Stomach smooth muscle (tissue), 2 donors: ENCODE measurements around the gene DUSP6.

Source experiments
- H3K27ac ChIP-seq: one replicate; pipeline ENCODE4 v1.7.0; 2013; ENCODE audit warnings: mild to moderate bottlenecking, low read length, inconsistent platforms
- H3K27me3 ChIP-seq, 2 donors: one replicate each; pipeline ENCODE4 v1.7.0; 2013; ENCODE audit warnings: low read length in 2 of 2; ENCODE audit not compliant: insufficient read depth in 2 of 2, control insufficient read depth in 1 of 2
- H3K36me3 ChIP-seq, 2 donors: one replicate each; pipeline ENCODE4 v1.7.0; 2013; ENCODE audit warnings: low read length in 2 of 2; ENCODE audit not compliant: control insufficient read depth in 2 of 2, insufficient read depth in 2 of 2
- H3K4me1 ChIP-seq: one replicate; pipeline ENCODE4 v1.7.0; 2013; ENCODE audit warnings: low read length; ENCODE audit not compliant: control insufficient read depth, insufficient read depth
- H3K4me3 ChIP-seq, 2 donors: one replicate each; pipeline ENCODE4 v1.7.0; 2013; ENCODE audit warnings: low read length in 2 of 2
- H3K9ac ChIP-seq, 2 donors: one replicate each; pipeline ENCODE4 v1.7.0; 2013; ENCODE audit warnings: low read length in 2 of 2, mild to moderate bottlenecking in 1 of 2
- H3K9me3 ChIP-seq, 2 donors: one replicate each; pipeline ENCODE4 v1.7.0; 2013; ENCODE audit warnings: low read length in 2 of 2; ENCODE audit not compliant: control insufficient read depth in 2 of 2
- donor health status: healthy.
- donor health status: Pancreatic carcinoma.

DUSP6 gene

GRCh38 chr12:89372584-89373370 lies 20.5 kb upstream of the DUSP6 start:
- peaks cover 3 to 6% of the 10 kb centered on the region in 2 donors for H3K36me3 ChIP-seq
- no peak overlapping the region for H3K4me3 ChIP-seq
- H3K4me1 ChIP-seq, result peaks cover 8% of the 10 kb centered on the region
- no peak overlapping the region for H3K9ac ChIP-seq
- no peak overlapping the region for H3K27ac ChIP-seq
- H3K9me3 ChIP-seq, result no peaks in the 10 kb centered on the region
- no peaks in the 10 kb centered on the region for H3K27me3 ChIP-seq

GRCh38 chr12:89370850-89371249 lies 18.5 kb upstream of the DUSP6 start:
- Histone ChIP-seq H3K4me3 (no peak overlapping the region), H3K4me1 (peaks cover 8% of the 10 kb centered on the region), H3K27ac (no peak overlapping the region), H3K36me3 (peaks cover 3 to 4% of the 10 kb centered on the region in 2 donors), H3K9me3 (no peaks in the 10 kb centered on the region), H3K9ac (no peak overlapping the region), H3K27me3 (no peaks in the 10 kb centered on the region)

GRCh38 chr12:89370421-89370831 lies 18.1 kb upstream of the DUSP6 start:
- Histone ChIP-seq H3K36me3 (peaks cover 3 to 4% of the 10 kb centered on the region in 2 donors), H3K27ac (no peak overlapping the region), H3K27me3 (no peaks in the 10 kb centered on the region), H3K4me3 (no peak overlapping the region), H3K4me1 (peaks cover 8% of the 10 kb centered on the region), H3K9ac (no peak overlapping the region), H3K9me3 (no peaks in the 10 kb centered on the region)

DNA sequence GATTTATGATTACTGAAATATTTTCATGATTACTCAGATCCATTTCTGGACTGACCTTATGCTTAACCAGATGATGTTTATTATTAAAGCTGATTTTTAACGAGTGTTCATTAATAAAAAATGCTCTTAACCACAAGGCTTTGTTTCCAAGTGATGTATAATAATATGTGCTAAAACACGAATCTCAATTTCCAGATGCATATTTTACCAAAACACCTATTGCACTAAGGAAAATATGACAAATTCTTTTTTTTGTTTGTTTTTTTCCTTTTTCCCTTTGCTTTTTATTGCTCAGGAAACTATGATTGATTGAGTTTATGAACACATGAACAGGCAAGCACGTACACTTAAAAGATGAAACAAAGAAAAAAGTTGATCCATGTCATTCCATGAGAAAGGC lies 16.9 kb upstream of the DUSP6 start:
- Histone ChIP-seq H3K9ac (no peak overlapping the region), H3K4me1 (peaks cover 8% of the 10 kb centered on the region), H3K9me3 (no peaks in the 10 kb centered on the region), H3K4me3 (no peak overlapping the region), H3K36me3 (peaks cover 3 to 4% of the 10 kb centered on the region in 2 donors), H3K27me3 (no peaks in the 10 kb centered on the region), H3K27ac (no peak overlapping the region)

DNA sequence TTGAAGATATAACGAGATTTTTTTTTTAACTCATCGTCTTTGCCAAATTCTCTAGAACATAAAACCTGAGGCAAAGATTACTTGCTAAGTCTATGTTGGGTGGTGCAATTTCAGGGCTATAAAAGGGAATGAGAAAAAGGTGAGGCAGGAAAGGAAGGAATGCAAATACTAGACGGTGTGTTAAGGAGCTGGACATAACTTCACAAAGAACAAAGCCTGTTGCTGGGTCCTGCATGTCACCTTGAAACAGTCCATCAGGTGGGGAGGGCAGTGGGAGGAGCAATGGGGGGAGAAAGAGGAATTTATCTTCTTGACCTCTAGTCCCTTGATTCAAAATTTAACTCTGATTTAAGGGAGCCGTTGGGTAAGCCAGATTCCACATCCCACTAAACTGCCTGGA lies 16.1 kb upstream of the DUSP6 start:
- H3K4me3 ChIP-seq, result no peak overlapping the region
- no peak overlapping the region for H3K9ac ChIP-seq
- H3K27me3 ChIP-seq, result no peaks in the 10 kb centered on the region
- peaks cover 3 to 4% of the 10 kb centered on the region in 2 donors for H3K36me3 ChIP-seq
- H3K9me3 ChIP-seq, result no peaks in the 10 kb centered on the region
- H3K27ac ChIP-seq, result no peak overlapping the region
- H3K4me1 ChIP-seq, result peaks cover 4% of the 10 kb centered on the region

- Histone ChIP-seq H3K27me3 (no peaks in the 10 kb centered on the region), H3K4me3 (no peak overlapping the region), H3K9ac (no peak overlapping the region), H3K36me3 (peaks cover 3 to 7% of the 10 kb centered on the region in 2 donors), H3K27ac (no peak overlapping the region), H3K9me3 (no peaks in the 10 kb centered on the region), H3K4me1 (no peaks in the 10 kb centered on the region)
Observed at GRCh38 chr12:89366676-89367364, 14.5 kb upstream of the DUSP6 start.

GRCh38 chr12:89364631-89365030 lies 12.3 kb upstream of the DUSP6 start:
- Histone ChIP-seq H3K27ac (no peak overlapping the region), H3K27me3 (no peaks in the 10 kb centered on the region), H3K4me3 (no peak overlapping the region), H3K36me3 (peaks cover 3 to 9% of the 10 kb centered on the region in 2 donors), H3K9ac (no peak overlapping the region), H3K9me3 (no peaks in the 10 kb centered on the region), H3K4me1 (no peaks in the 10 kb centered on the region)

DNA sequence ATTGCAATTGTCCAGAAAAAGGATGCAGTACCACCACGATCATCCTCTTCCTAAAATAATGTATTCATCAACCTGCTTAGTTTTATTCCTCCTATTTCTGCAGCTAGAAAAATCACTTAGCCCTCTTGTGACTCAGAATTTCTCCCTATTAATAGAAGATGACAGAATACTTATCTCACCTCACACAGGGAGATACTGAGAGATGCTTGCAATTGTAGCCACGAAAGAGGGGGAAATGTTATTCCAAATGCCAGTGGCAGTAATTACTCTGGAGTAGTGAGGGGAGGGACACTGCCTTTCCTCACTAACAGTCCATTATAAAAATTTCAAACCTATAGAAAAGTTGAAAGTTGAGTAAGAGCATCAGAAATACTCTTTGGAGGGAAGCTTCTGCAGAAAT lies 11.8 kb upstream of the DUSP6 start:
- Histone ChIP-seq H3K4me3 (no peak overlapping the region), H3K36me3 (peaks cover 0 to 10% of the 10 kb centered on the region in 2 donors), H3K4me1 (no peaks in the 10 kb centered on the region)

GRCh38 chr12:89363582-89363981 lies 11.3 kb upstream of the DUSP6 start:
- Histone ChIP-seq H3K9ac (no peak overlapping the region), H3K4me3 (no peak overlapping the region), H3K27me3 (no peaks in the 10 kb centered on the region), H3K36me3 (peaks cover 0 to 8% of the 10 kb centered on the region in 2 donors), H3K4me1 (no peaks in the 10 kb centered on the region), H3K9me3 (no peaks in the 10 kb centered on the region), H3K27ac (no peak overlapping the region)

More for the DNA sequence above, 11.8 kb upstream of the DUSP6 start:
- no peaks in the 10 kb centered on the region for H3K9me3 ChIP-seq
- H3K9ac ChIP-seq, result no peak overlapping the region
- no peak overlapping the region for H3K27ac ChIP-seq
- H3K27me3 ChIP-seq, result no peaks in the 10 kb centered on the region

GRCh38 chr12:89363084-89363483 lies 10.8 kb upstream of the DUSP6 start:
- H3K27ac ChIP-seq, result no peak overlapping the region
- H3K4me1 ChIP-seq, result no peaks in the 10 kb centered on the region
- H3K36me3 ChIP-seq, result peaks cover 0 to 8% of the 10 kb centered on the region in 2 donors
- no peaks in the 10 kb centered on the region for H3K27me3 ChIP-seq
- H3K9me3 ChIP-seq, result no peaks in the 10 kb centered on the region
- H3K4me3 ChIP-seq, result no peak overlapping the region
- no peak overlapping the region for H3K9ac ChIP-seq

GRCh38 chr12:89359615-89360014 lies 7.3 kb upstream of the DUSP6 start:
- peaks cover 0 to 8% of the 10 kb centered on the region in 2 donors for H3K36me3 ChIP-seq
- no peak overlapping the region for H3K9ac ChIP-seq
- H3K27me3 ChIP-seq, result no peaks in the 10 kb centered on the region
- H3K4me1 ChIP-seq, result peaks cover 14% of the 10 kb centered on the region
- no peak overlapping the region for H3K27ac ChIP-seq
- no peak overlapping the region for H3K4me3 ChIP-seq
- no peaks in the 10 kb centered on the region for H3K9me3 ChIP-seq
